NCI-H146 (cell line): Measurements from ENCODE around the gene ARHGAP6.

Experiments
- DNase-seq: peaks from one replicate; lab custom pipeline; 2025; lab: John Stamatoyannopoulos, UW

The ARHGAP6 gene

GRCh38 chrX:11305641-11306040 is 360.1 kb downstream of the ARHGAP6 start:
- no peak for DNase-seq

- DNase-seq, result no peak
Measured at GRCh38 chrX:11304829-11305228, 360.9 kb downstream of the ARHGAP6 start.

GRCh38 chrX:11298600-11298999 is 367.1 kb downstream of the ARHGAP6 start:
- DNase-seq, result no peak

- DNase-seq, result no peak
Measured at GRCh38 chrX:11296051-11296450, 369.7 kb downstream of the ARHGAP6 start.

GRCh38 chrX:11293113-11293512 is 372.6 kb downstream of the ARHGAP6 start, which contains the start of gene AMELX:
Gene AMELX, plus strand, starts transcription at chrX:11293413. Its CDS starts 1,376 bp downstream, at chrX:11294789.
- DNase-seq, result no peak

GRCh38 chrX:11290416-11291102 is 375.2 kb downstream of the ARHGAP6 start:
- no peak for DNase-seq

- DNase-seq, result no peak
Measured at GRCh38 chrX:11287505-11287904, 378.2 kb downstream of the ARHGAP6 start.

GRCh38 chrX:11285651-11286050 is 380.1 kb downstream of the ARHGAP6 start:
- DNase-seq, result no peak

- no peak for DNase-seq
Measured at GRCh38 chrX:11282043-11282442, 383.7 kb downstream of the ARHGAP6 start.

GRCh38 chrX:11273544-11273943 is 392.2 kb downstream of the ARHGAP6 start:
- DNase-seq, result no peak

- no peak for DNase-seq
Measured at GRCh38 chrX:11272863-11273262, 392.9 kb downstream of the ARHGAP6 start.

GRCh38 chrX:11272290-11272689 is 393.4 kb downstream of the ARHGAP6 start:
- DNase-seq, result no peak

GRCh38 chrX:11269996-11270395 is 395.7 kb downstream of the ARHGAP6 start:
- DNase-seq, result no peak

GRCh38 chrX:11269006-11269405 is 396.7 kb downstream of the ARHGAP6 start:
- DNase-seq, result no peak

- DNase-seq, result no peak
Measured at GRCh38 chrX:11267425-11267824, 398.3 kb downstream of the ARHGAP6 start.

GRCh38 chrX:11266573-11267003 is 399.1 kb downstream of the ARHGAP6 start:
- no peak for DNase-seq

GRCh38 chrX:11265352-11265751 is 400.4 kb downstream of the ARHGAP6 start:
- no peak for DNase-seq

- DNase-seq, result no peak
Measured at GRCh38 chrX:11264925-11265324, 400.8 kb downstream of the ARHGAP6 start.

GRCh38 chrX:11261260-11261659 is 404.5 kb downstream of the ARHGAP6 start:
- DNase-seq, result no peak

GRCh38 chrX:11259437-11259836 is 406.3 kb downstream of the ARHGAP6 start:
- no peak for DNase-seq

GRCh38 chrX:11257711-11258110 is 408.0 kb downstream of the ARHGAP6 start:
- no peak for DNase-seq

- no peak for DNase-seq
Measured at GRCh38 chrX:11257290-11257689, 408.4 kb downstream of the ARHGAP6 start.

- DNase-seq, result no peak
Measured at GRCh38 chrX:11254417-11255109, 411.2 kb downstream of the ARHGAP6 start.

GRCh38 chrX:11244636-11245035 is 421.1 kb downstream of the ARHGAP6 start:
- DNase-seq, result no peak
